HPDE6-E6E7 (cell line): ENCODE data around the gene HHAT.

ENCODE experiments used
- DNase-seq: peaks from one replicate; pipeline ENCODE4 v3.0.0; 2011; ENCODE audit warnings: missing footprints; ENCODE audit errors: extremely low spot score

HHAT gene

GRCh38 chr1:210359255-210359654, 30.6 kb downstream of the HHAT start:
- DNase-seq: no peak

- DNase-seq: peak; percentile 43
Measured at GRCh38 chr1:210360852-210361477, 32.3 kb downstream of the HHAT start.

GRCh38 chr1:210361665-210362064, 33.0 kb downstream of the HHAT start:
- no peak for DNase-seq

GRCh38 chr1:210362526-210362925, 33.8 kb downstream of the HHAT start:
- DNase-seq: no peak

- no peak for DNase-seq
Measured at GRCh38 chr1:210363119-210363518, 34.4 kb downstream of the HHAT start.

- no peak for DNase-seq
Measured at GRCh38 chr1:210364479-210364878, 35.8 kb downstream of the HHAT start.

GRCh38 chr1:210366767-210367166, 38.1 kb downstream of the HHAT start:
- DNase-seq: no peak

GRCh38 chr1:210367566-210367965, 38.9 kb downstream of the HHAT start:
- no peak for DNase-seq

GRCh38 chr1:210369425-210369824, 40.7 kb downstream of the HHAT start:
- no peak for DNase-seq

- DNase-seq: no peak
Measured at GRCh38 chr1:210371916-210372315, 43.2 kb downstream of the HHAT start.

- DNase-seq: no peak
Measured at GRCh38 chr1:210372491-210372890, 43.8 kb downstream of the HHAT start.

- DNase-seq: no peak
Measured at GRCh38 chr1:210372931-210373627, 44.4 kb downstream of the HHAT start.

GRCh38 chr1:210373628-210373877, 44.9 kb downstream of the HHAT start:
- peak; percentile 38 for DNase-seq

- DNase-seq: peak; percentile 64
Measured at GRCh38 chr1:210373878-210374599, 45.3 kb downstream of the HHAT start.

- DNase-seq: no peak
Measured at GRCh38 chr1:210374600-210374953, 45.9 kb downstream of the HHAT start.

- DNase-seq: no peak
Measured at GRCh38 chr1:210376836-210377372, 48.2 kb downstream of the HHAT start.

- no peak for DNase-seq
Measured at GRCh38 chr1:210377731-210378333, 49.1 kb downstream of the HHAT start.

- DNase-seq: no peak
Measured at GRCh38 chr1:210378736-210379135, 50.0 kb downstream of the HHAT start.

GRCh38 chr1:210381934-210382333, 53.2 kb downstream of the HHAT start:
- DNase-seq: no peak

GRCh38 chr1:210384625-210385024, 55.9 kb downstream of the HHAT start:
- DNase-seq: no peak

- DNase-seq: no peak
Measured at GRCh38 chr1:210385228-210385627, 56.5 kb downstream of the HHAT start.

- no peak for DNase-seq
Measured at GRCh38 chr1:210394281-210394821, 65.6 kb downstream of the HHAT start.
